HEK293 (cell line): ENCODE measurements around the gene C14orf93.

Experiments used
- EGR2 ChIP-seq: fragments of 450-650 bp; formaldehyde crosslinking; IDR thresholded peaks from 2 replicates; pipeline ENCODE4 v1.5.1; 2016; ENCODE audit warnings: low read depth, missing biosample characterization, missing genetic modification characterization
- HOXD13 ChIP-seq: sonication (generic); formaldehyde crosslinking; IDR thresholded peaks from 2 replicates; pipeline ENCODE4 v1.8.0; 2022; ENCODE audit warnings: missing genetic modification reagents, borderline replicate concordance
- KLF10 ChIP-seq: fragments of 450-650 bp; IDR thresholded peaks from 2 replicates; pipeline ENCODE4 v1.5.1; 2018; ENCODE audit warnings: missing biosample characterization, mild to moderate bottlenecking, missing genetic modification characterization
- MYNN ChIP-seq: fragments of 450-650 bp; formaldehyde crosslinking; IDR thresholded peaks from 2 replicates; pipeline ENCODE4 v1.5.1; 2016; ENCODE audit warnings: missing biosample characterization, missing genetic modification characterization, borderline replicate concordance
- RBAK ChIP-seq: fragments of 450-650 bp; formaldehyde crosslinking; IDR thresholded peaks from 2 replicates; pipeline ENCODE4 v1.5.1; 2016; ENCODE audit warnings: missing biosample characterization, missing genetic modification characterization
- TRIM28 ChIP-seq: IDR thresholded peaks from 2 replicates; pipeline ENCODE4 v1.6.1; 2011; ENCODE audit warnings: low read length, control low read depth, borderline replicate concordance
- YY2 ChIP-seq: fragments of 450-650 bp; formaldehyde crosslinking; IDR thresholded peaks from 2 replicates; pipeline ENCODE4 v1.5.1; 2016; ENCODE audit warnings: missing biosample characterization, missing genetic modification characterization
- ZEB2 ChIP-seq: fragments of 450-650 bp; formaldehyde crosslinking; IDR thresholded peaks from 2 replicates; pipeline ENCODE4 v1.5.1; 2016; ENCODE audit warnings: missing biosample characterization, missing genetic modification characterization
- ZFP69B ChIP-seq: fragments of 450-650 bp; formaldehyde crosslinking; IDR thresholded peaks from 2 replicates; pipeline ENCODE4 v1.5.1; 2016; ENCODE audit warnings: missing biosample characterization, missing genetic modification characterization
- ZNF133 ChIP-seq: fragments of 450-650 bp; formaldehyde crosslinking; IDR thresholded peaks from 2 replicates; pipeline ENCODE4 v1.5.1; 2016; ENCODE audit warnings: missing biosample characterization, missing genetic modification characterization
- ZNF214 ChIP-seq: fragments of 450-650 bp; formaldehyde crosslinking; IDR thresholded peaks from 2 replicates; pipeline ENCODE4 v1.5.1; 2017; ENCODE audit warnings: missing biosample characterization, mild to moderate bottlenecking, missing genetic modification characterization, borderline replicate concordance
- ZNF221 ChIP-seq: fragments of 450-650 bp; formaldehyde crosslinking; IDR thresholded peaks from 2 replicates; pipeline ENCODE4 v1.5.1; 2017; ENCODE audit warnings: missing biosample characterization, missing genetic modification characterization, borderline replicate concordance
- ZNF24 ChIP-seq: fragments of 450-650 bp; formaldehyde crosslinking; IDR thresholded peaks from 2 replicates; pipeline ENCODE4 v1.5.1; 2016; ENCODE audit warnings: missing biosample characterization, missing genetic modification characterization
- ZNF248 ChIP-seq: fragments of 450-650 bp; formaldehyde crosslinking; IDR thresholded peaks from 2 replicates; pipeline ENCODE4 v1.5.1; 2017; ENCODE audit warnings: missing biosample characterization, missing genetic modification characterization
- ZNF37A ChIP-seq: fragments of 450-650 bp; IDR thresholded peaks from 2 replicates; pipeline ENCODE4 v1.5.1; 2018; ENCODE audit warnings: missing biosample characterization, missing genetic modification characterization
- ZNF416 ChIP-seq: fragments of 450-650 bp; formaldehyde crosslinking; IDR thresholded peaks from 2 replicates; pipeline ENCODE4 v1.5.1; 2016; ENCODE audit warnings: missing biosample characterization, missing genetic modification characterization
- ZNF549 ChIP-seq: fragments of 450-650 bp; IDR thresholded peaks from 2 replicates; pipeline ENCODE4 v1.5.1; 2018; ENCODE audit warnings: missing biosample characterization, missing genetic modification characterization, mild to moderate bottlenecking, inconsistent platforms, moderate library complexity
- ZNF561 ChIP-seq: fragments of 450-650 bp; IDR thresholded peaks from 2 replicates; pipeline ENCODE4 v1.5.1; 2018; ENCODE audit warnings: missing biosample characterization, missing genetic modification characterization, borderline replicate concordance
- ZNF600 ChIP-seq: fragments of 450-650 bp; formaldehyde crosslinking; IDR thresholded peaks from 2 replicates; pipeline ENCODE4 v1.5.1; 2016; ENCODE audit warnings: missing biosample characterization, missing genetic modification characterization
- ZNF610 ChIP-seq: fragments of 450-650 bp; formaldehyde crosslinking; IDR thresholded peaks from 2 replicates; pipeline ENCODE4 v1.5.1; 2016; ENCODE audit warnings: missing biosample characterization, missing genetic modification characterization, borderline replicate concordance
- ZNF623 ChIP-seq: fragments of 450-650 bp; formaldehyde crosslinking; IDR thresholded peaks from 2 replicates; pipeline ENCODE4 v1.5.1; 2016; ENCODE audit warnings: missing biosample characterization, missing genetic modification characterization
- ZNF660 ChIP-seq: fragments of 450-650 bp; IDR thresholded peaks from 2 replicates; pipeline ENCODE4 v1.5.1; 2018; ENCODE audit warnings: missing biosample characterization, mild to moderate bottlenecking, missing genetic modification characterization
- ZNF777 ChIP-seq: fragments of 450-650 bp; formaldehyde crosslinking; IDR thresholded peaks from 2 replicates; pipeline ENCODE4 v1.5.1; 2017; ENCODE audit warnings: missing biosample characterization, missing genetic modification characterization, borderline replicate concordance
- ZNF785 ChIP-seq: fragments of 450-650 bp; formaldehyde crosslinking; IDR thresholded peaks from 2 replicates; pipeline ENCODE4 v1.5.1; 2016; ENCODE audit warnings: missing biosample characterization, missing genetic modification characterization
- TF ChIP-seq, protein P1 (sequence below): fragments of 450-650 bp; formaldehyde crosslinking; IDR thresholded peaks from 2 replicates; pipeline ENCODE4 v1.5.1; 2016; ENCODE audit warnings: missing biosample characterization, missing genetic modification characterization
- TF ChIP-seq, protein P2 (sequence below): fragments of 450-650 bp; formaldehyde crosslinking; IDR thresholded peaks from 2 replicates; pipeline ENCODE4 v1.5.1; 2016; ENCODE audit warnings: missing biosample characterization, missing genetic modification characterization
- TF ChIP-seq, protein P3 (sequence below): fragments of 450-650 bp; formaldehyde crosslinking; IDR thresholded peaks from 2 replicates; pipeline ENCODE4 v1.5.1; 2016; ENCODE audit warnings: missing biosample characterization, missing genetic modification characterization, borderline replicate concordance
- TF ChIP-seq, protein P4 (sequence below): fragments of 450-650 bp; formaldehyde crosslinking; optimal IDR thresholded peaks from 2 replicates; pipeline ENCODE3; 2016; ENCODE audit warnings: missing biosample characterization, mild to moderate bottlenecking, missing genetic modification characterization
- TF ChIP-seq, protein P5 (sequence below): fragments of 450-650 bp; IDR thresholded peaks from 2 replicates; pipeline ENCODE4 v1.5.1; 2018; ENCODE audit warnings: missing biosample characterization, missing genetic modification characterization
- TF ChIP-seq, protein P6 (sequence below): fragments of 450-650 bp; formaldehyde crosslinking; IDR thresholded peaks from 2 replicates; pipeline ENCODE4 v1.5.1; 2016; ENCODE audit warnings: missing biosample characterization, missing genetic modification characterization, low read depth

Gene C14orf93

DNA sequence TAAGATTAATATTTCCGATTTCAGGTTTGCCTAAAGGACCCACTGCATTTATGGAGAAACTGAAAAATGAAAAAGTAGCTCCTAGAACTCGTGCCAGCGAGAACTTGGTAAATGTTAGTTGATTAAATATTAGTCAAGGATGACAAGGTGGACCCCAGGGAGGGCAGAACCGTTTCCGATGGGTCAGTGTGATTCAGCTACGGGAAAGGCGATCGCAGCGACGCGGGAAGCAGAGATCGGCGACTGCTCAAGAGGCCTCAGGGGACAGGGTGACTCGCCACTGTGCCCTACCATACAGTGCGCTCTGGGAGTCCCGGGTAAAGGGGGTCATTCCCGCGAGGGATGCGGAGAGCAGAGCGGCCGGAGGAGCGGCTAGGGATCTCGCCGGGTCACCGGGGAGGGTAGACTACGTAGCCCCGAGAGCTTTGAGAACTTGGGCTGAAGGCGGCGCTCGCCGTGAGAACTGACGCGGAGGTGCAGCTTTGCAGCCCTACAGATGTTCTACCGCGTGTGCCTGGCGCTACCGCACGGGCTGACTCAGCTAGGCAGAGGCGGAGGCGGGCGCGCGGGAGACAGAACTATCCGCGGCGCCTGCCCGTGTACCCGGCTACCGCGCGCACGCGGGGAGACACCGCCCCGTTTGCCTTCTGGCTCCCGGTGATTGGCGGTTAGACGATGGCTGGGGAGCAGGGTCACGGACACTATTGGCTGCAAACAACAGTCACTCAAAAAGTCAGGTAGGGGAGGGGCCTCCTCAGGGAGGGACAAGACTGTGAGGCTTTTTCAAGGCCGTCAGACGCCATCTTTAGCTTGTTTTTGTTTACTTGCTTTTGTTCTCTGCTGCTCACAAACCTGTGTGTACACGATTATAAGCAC, 3.2 kb downstream of the C14orf93 start (continued):
- TF ChIP-seq, protein P1, sequence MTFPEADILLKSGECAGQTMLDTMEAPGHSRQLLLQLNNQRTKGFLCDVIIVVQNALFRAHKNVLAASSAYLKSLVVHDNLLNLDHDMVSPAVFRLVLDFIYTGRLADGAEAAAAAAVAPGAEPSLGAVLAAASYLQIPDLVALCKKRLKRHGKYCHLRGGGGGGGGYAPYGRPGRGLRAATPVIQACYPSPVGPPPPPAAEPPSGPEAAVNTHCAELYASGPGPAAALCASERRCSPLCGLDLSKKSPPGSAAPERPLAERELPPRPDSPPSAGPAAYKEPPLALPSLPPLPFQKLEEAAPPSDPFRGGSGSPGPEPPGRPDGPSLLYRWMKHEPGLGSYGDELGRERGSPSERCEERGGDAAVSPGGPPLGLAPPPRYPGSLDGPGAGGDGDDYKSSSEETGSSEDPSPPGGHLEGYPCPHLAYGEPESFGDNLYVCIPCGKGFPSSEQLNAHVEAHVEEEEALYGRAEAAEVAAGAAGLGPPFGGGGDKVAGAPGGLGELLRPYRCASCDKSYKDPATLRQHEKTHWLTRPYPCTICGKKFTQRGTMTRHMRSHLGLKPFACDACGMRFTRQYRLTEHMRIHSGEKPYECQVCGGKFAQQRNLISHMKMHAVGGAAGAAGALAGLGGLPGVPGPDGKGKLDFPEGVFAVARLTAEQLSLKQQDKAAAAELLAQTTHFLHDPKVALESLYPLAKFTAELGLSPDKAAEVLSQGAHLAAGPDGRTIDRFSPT (tag by site-specific recombination): no peak
- TF ChIP-seq ZNF549 (tag by site-specific recombination): no peak
- TF ChIP-seq ZNF660 (tag by site-specific recombination): peak; percentile 77
- TF ChIP-seq, protein P2, sequence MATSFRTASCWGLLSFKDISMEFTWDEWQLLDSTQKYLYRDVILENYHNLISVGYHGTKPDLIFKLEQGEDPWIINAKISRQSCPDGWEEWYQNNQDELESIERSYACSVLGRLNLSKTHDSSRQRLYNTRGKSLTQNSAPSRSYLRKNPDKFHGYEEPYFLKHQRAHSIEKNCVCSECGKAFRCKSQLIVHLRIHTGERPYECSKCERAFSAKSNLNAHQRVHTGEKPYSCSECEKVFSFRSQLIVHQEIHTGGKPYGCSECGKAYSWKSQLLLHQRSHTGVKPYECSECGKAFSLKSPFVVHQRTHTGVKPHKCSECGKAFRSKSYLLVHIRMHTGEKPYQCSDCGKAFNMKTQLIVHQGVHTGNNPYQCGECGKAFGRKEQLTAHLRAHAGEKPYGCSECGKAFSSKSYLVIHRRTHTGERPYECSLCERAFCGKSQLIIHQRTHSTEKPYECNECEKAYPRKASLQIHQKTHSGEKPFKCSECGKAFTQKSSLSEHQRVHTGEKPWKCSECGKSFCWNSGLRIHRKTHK (tag by site-specific recombination): no peak
- no peak for TF ChIP-seq KLF10 (tag by site-specific recombination)
- TF ChIP-seq, protein P3, sequence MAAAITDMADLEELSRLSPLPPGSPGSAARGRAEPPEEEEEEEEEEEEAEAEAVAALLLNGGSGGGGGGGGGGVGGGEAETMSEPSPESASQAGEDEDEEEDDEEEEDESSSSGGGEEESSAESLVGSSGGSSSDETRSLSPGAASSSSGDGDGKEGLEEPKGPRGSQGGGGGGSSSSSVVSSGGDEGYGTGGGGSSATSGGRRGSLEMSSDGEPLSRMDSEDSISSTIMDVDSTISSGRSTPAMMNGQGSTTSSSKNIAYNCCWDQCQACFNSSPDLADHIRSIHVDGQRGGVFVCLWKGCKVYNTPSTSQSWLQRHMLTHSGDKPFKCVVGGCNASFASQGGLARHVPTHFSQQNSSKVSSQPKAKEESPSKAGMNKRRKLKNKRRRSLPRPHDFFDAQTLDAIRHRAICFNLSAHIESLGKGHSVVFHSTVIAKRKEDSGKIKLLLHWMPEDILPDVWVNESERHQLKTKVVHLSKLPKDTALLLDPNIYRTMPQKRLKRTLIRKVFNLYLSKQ (tag by site-specific recombination): no peak
- TF ChIP-seq ZNF248 (tag by site-specific recombination): no peak
- TF ChIP-seq RBAK (tag by site-specific recombination): no peak
- no peak for TF ChIP-seq HOXD13 (CRISPR knock-in tag)
- TF ChIP-seq ZNF777 (tag by site-specific recombination): no peak
- TF ChIP-seq EGR2 (tag by site-specific recombination): peak; percentile 78
- peak; percentile 98 for TF ChIP-seq ZNF600
- TF ChIP-seq, protein P4, sequence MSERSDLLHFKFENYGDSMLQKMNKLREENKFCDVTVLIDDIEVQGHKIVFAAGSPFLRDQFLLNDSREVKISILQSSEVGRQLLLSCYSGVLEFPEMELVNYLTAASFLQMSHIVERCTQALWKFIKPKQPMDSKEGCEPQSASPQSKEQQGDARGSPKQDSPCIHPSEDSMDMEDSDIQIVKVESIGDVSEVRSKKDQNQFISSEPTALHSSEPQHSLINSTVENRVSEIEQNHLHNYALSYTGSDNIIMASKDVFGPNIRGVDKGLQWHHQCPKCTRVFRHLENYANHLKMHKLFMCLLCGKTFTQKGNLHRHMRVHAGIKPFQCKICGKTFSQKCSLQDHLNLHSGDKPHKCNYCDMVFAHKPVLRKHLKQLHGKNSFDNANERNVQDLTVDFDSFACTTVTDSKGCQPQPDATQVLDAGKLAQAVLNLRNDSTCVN (tag by site-specific recombination): peak; percentile 99
- no peak for TF ChIP-seq MYNN (tag by site-specific recombination)
- TF ChIP-seq YY2 (tag by site-specific recombination): no peak
- TF ChIP-seq ZNF214: no peak
- TF ChIP-seq ZFP69B (tag by site-specific recombination): peak; percentile 73
- TF ChIP-seq ZNF24 (tag by site-specific recombination): peak; percentile 84
- peak; percentile 85; the same call in 1 of the 2 replicates for TF ChIP-seq TRIM28
- TF ChIP-seq, protein P5, sequence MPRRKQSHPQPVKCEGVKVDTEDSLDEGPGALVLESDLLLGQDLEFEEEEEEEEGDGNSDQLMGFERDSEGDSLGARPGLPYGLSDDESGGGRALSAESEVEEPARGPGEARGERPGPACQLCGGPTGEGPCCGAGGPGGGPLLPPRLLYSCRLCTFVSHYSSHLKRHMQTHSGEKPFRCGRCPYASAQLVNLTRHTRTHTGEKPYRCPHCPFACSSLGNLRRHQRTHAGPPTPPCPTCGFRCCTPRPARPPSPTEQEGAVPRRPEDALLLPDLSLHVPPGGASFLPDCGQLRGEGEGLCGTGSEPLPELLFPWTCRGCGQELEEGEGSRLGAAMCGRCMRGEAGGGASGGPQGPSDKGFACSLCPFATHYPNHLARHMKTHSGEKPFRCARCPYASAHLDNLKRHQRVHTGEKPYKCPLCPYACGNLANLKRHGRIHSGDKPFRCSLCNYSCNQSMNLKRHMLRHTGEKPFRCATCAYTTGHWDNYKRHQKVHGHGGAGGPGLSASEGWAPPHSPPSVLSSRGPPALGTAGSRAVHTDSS (tag by site-specific recombination): 0 out of 2 replicates have a peak, but pooled peaks have one; percentile 11
- TF ChIP-seq, protein P6, sequence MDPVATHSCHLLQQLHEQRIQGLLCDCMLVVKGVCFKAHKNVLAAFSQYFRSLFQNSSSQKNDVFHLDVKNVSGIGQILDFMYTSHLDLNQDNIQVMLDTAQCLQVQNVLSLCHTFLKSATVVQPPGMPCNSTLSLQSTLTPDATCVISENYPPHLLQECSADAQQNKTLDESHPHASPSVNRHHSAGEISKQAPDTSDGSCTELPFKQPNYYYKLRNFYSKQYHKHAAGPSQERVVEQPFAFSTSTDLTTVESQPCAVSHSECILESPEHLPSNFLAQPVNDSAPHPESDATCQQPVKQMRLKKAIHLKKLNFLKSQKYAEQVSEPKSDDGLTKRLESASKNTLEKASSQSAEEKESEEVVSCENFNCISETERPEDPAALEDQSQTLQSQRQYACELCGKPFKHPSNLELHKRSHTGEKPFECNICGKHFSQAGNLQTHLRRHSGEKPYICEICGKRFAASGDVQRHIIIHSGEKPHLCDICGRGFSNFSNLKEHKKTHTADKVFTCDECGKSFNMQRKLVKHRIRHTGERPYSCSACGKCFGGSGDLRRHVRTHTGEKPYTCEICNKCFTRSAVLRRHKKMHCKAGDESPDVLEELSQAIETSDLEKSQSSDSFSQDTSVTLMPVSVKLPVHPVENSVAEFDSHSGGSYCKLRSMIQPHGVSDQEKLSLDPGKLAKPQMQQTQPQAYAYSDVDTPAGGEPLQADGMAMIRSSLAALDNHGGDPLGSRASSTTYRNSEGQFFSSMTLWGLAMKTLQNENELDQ (tag by site-specific recombination): no peak
- peak; percentile 93 for TF ChIP-seq ZNF610
- no peak for TF ChIP-seq ZNF133
- peak; percentile 91; the same call in 1 of the 2 replicates for TF ChIP-seq ZNF561 (tag by site-specific recombination)
- TF ChIP-seq ZNF785 (tag by site-specific recombination): no peak
- TF ChIP-seq ZNF37A: no peak
- no peak for TF ChIP-seq ZNF416 (tag by site-specific recombination)
- peak; percentile 95 for TF ChIP-seq ZEB2 (tag by site-specific recombination)
- TF ChIP-seq ZNF221 (tag by site-specific recombination): no peak
- TF ChIP-seq ZNF623 (tag by site-specific recombination): 0 out of 2 replicates have a peak, but pooled peaks have one; percentile 17
